Testis (tissue), 2 donors: ENCODE results near the gene DACT2.

ENCODE experiments used
- POLR2A ChIP-seq: fragments of 450-650 bp; IDR thresholded peaks from one replicate; pipeline ENCODE4 v1.6.1; 2017; ENCODE audit warnings: antibody characterized with exemption, mild to moderate bottlenecking, moderate library complexity
- TF ChIP-seq, protein P1 (sequence below), 3 experiments: fragments of 450-650 bp in 2 of 3; fragments of 200-600 bp in 1 of 3; sonication (generic) in 1 of 3; IDR thresholded peaks; one replicate each; pipeline ENCODE4 v1.5.1; 2016 to 2019; ENCODE audit warnings: antibody characterized with exemption in 3 of 3, mild to moderate bottlenecking in 2 of 3, moderate library complexity in 1 of 3

DNA sequence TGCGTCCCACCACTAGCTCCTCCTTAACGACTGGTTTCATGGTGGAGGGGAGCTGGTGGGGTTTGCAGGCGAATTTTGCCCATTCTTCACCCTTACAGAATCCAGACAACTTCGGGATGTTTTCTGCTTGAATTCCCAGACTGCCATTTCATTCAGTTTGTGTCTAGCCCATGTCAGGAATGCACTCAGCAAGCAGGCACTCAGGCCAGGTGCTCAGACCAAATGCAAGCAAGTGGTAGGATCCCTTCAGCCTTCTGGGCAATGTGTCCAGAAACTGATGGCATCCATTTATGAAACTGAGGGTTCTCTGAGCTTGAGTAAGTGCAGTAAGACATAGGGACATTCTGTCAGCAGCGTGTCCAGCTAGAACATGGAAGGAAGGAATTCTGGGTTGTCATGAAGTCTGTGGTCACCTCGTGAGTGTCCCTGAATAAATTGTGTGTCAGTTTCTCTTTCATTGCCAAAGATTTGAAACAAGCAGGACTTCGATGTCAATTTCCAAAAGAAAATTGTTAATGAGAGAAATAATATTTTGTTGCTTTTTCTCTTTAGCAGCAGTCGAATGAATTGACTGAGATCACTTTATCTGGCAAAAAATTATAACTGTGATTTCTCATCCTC lies 21.8 kb upstream of the DACT2 start:
- TF ChIP-seq, protein P1, sequence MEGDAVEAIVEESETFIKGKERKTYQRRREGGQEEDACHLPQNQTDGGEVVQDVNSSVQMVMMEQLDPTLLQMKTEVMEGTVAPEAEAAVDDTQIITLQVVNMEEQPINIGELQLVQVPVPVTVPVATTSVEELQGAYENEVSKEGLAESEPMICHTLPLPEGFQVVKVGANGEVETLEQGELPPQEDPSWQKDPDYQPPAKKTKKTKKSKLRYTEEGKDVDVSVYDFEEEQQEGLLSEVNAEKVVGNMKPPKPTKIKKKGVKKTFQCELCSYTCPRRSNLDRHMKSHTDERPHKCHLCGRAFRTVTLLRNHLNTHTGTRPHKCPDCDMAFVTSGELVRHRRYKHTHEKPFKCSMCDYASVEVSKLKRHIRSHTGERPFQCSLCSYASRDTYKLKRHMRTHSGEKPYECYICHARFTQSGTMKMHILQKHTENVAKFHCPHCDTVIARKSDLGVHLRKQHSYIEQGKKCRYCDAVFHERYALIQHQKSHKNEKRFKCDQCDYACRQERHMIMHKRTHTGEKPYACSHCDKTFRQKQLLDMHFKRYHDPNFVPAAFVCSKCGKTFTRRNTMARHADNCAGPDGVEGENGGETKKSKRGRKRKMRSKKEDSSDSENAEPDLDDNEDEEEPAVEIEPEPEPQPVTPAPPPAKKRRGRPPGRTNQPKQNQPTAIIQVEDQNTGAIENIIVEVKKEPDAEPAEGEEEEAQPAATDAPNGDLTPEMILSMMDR (IDR thresholded peaks at IDR 0.05): no peak
- no peak for TF ChIP-seq POLR2A
